NCI-H1417 treated with DMSO at 0.1 percent for 48 hours (cell line): ENCODE results near the gene TLE3.
"Not testable (repeated sequence)": the region's sequence is repeated elsewhere in the genome, so short reads cannot be mapped to it uniquely, and the experiment has no call there.

Experiments used
- DNase-seq: peaks from one replicate; lab custom pipeline; 2025; lab: John Stamatoyannopoulos, UW

The TLE3 gene

GRCh38 chr15:70125605-70126004 lies 27.9 kb upstream of the TLE3 start:
- DNase-seq, result no peak

GRCh38 chr15:70121624-70122302 lies 24.0 kb upstream of the TLE3 start:
- no peak for DNase-seq

GRCh38 chr15:70120958-70121623 lies 23.4 kb upstream of the TLE3 start:
- DNase-seq, result no peak

- DNase-seq, result no peak
Observed at GRCh38 chr15:70119911-70120508, 22.3 kb upstream of the TLE3 start.

- DNase-seq, result no peak
Observed at GRCh38 chr15:70118599-70118998, 20.9 kb upstream of the TLE3 start.

GRCh38 chr15:70116317-70116716 lies 18.6 kb upstream of the TLE3 start:
- DNase-seq, result no peak

- DNase-seq, result no peak
Observed at GRCh38 chr15:70114221-70114620, 16.5 kb upstream of the TLE3 start.

GRCh38 chr15:70113304-70113700 lies 15.6 kb upstream of the TLE3 start:
- no peak for DNase-seq

GRCh38 chr15:70112572-70113303 lies 15.0 kb upstream of the TLE3 start:
- DNase-seq, result not testable (repeated sequence)

GRCh38 chr15:70112074-70112395 lies 14.3 kb upstream of the TLE3 start:
- no peak for DNase-seq

GRCh38 chr15:70111203-70112073 lies 13.7 kb upstream of the TLE3 start:
- DNase-seq, result peak; percentile 90

- no peak for DNase-seq
Observed at GRCh38 chr15:70109978-70110377, 12.3 kb upstream of the TLE3 start.

GRCh38 chr15:70109531-70109930 lies 11.8 kb upstream of the TLE3 start:
- no peak for DNase-seq

- no peak for DNase-seq
Observed at GRCh38 chr15:70103880-70104626, 6.3 kb upstream of the TLE3 start.

GRCh38 chr15:70102827-70103226 lies 5.1 kb upstream of the TLE3 start:
- no peak for DNase-seq

- DNase-seq, result peak; percentile 84
Observed at GRCh38 chr15:70101459-70102113, 3.9 kb upstream of the TLE3 start.

- DNase-seq, result no peak
Observed at GRCh38 chr15:70100474-70101341, 3.0 kb upstream of the TLE3 start.

- no peak for DNase-seq
Observed at GRCh38 chr15:70099967-70100473, 2.3 kb upstream of the TLE3 start.

- peak; percentile 98 for DNase-seq
Observed at GRCh38 chr15:70099167-70099966, 1.6 kb upstream of the TLE3 start.
